Pancreas (tissue), 10 donors: ENCODE data around the gene SCTR. TPM values are rescaled to one million over a fixed set of nuclear protein-coding genes. Genes with fewer than 3 reads are reported as not detected.

Experiments used
- ATAC-seq, 4 donors: fragments of 200-7000 bp; cut with Tn5 transposase; one replicate each; pipeline versions ENCODE4 v1.8.0 to v1.9.1; 2020; ENCODE audit warnings: mild to moderate bottlenecking in 4 of 4, moderate library complexity in 4 of 4
- DNase-seq, 6 donors: peaks; one replicate each; pipeline ENCODE4 v3.0.0-alpha.2; 2020
- FAIRE-seq: peaks from 2 replicates; lab custom pipeline; 2012; peaks lifted over from hg19 to GRCh38; lab: Jason Lieb, UNC
- H3K27ac ChIP-seq, 4 donors: fragments of 200-600 bp; sonication (generic); 1 replicate in 3 of 4; 2 replicates in 1 of 4; pipeline versions ENCODE4 v1.5.0 to v1.8.0; 2020
- H3K27me3 ChIP-seq, 4 donors: fragments of 200-600 bp; one replicate each; pipeline ENCODE4 v1.8.0; 2021
- H3K36me3 ChIP-seq, 3 donors: fragments of 200-600 bp; sonication (generic) in 1 of 3; one replicate each; pipeline versions ENCODE4 v1.5.0 to v1.8.0; 2020 to 2021
- H3K4me1 ChIP-seq, 3 donors: fragments of 200-600 bp; one replicate each; pipeline ENCODE4 v1.8.0; 2021
- H3K4me3 ChIP-seq, 4 donors: fragments of 200-600 bp; sonication (generic) in 2 of 4; one replicate each; pipeline versions ENCODE4 v1.5.0 to v1.8.0; 2020 to 2021
- H3K9me3 ChIP-seq, 4 donors: fragments of 200-600 bp; one replicate each; pipeline ENCODE4 v1.8.0; 2021
- WGBS, 2 donors: extraction: QIAGEN DNeasy Blood & Tissue Kit; methylation state at CpG; one replicate each; pipeline ENCODE4 v1.1.7; 2013; 5-methylcytosine and 5-hydroxymethylcytosine counted together
- intact Hi-C, 3 donors: fragments of 100-400 bp; cut with DNase I; formaldehyde crosslinking; loops; one replicate each; pipeline versions ENCODE4 v1.11.1 to v1.14.2; 2022
- polyA plus RNA-seq, 2 donors: library from polyadenylated mRNA; stranded (reverse); fragments of 200-250 nt; gene quantifications; one replicate each; pipeline ENCODE4 v1.2.3, GENCODE V29; 2013
- total RNA-seq, 6 donors: library from RNA; stranded (reverse); fragmentation: NEBNext Ultra II Directional in 4 of 6; extraction: Animal tissue kit (Norgen Biotek cat#: 25700) in 4 of 6; gene quantifications; one replicate each; pipeline versions ENCODE4 v1.2.1 to v1.2.4, GENCODE V29; 2021 to 2023
- TF ChIP-seq, protein P1 (sequence below), 4 donors: fragments of 200-600 bp; sonication (generic) in 3 of 4; IDR thresholded peaks; one replicate each; pipeline versions ENCODE4 v1.5.0 to v1.8.0; 2021; ENCODE audit warnings: antibody characterized with exemption in 4 of 4
- donor health status: healthy with polysubstance abuse.
- donor health status: DM: no; HTN: no; CAD: no; lungs with moderate emphysema.
- donor health status: DM: no; HTN: no; CAD: no.
- donor health status: control.
- donor health status: control.
- donor health status: Bipolar disorder and iron deficiency.
- donor health status: DM: yes; HTN: yes; CAD: no.
- donor health status: DM: no; HTN: no; CAD: no.
- donor health status: DM: no; HTN: no; CAD: no.
- donor health status: DM: yes; HTN: yes; CAD: no.

The SCTR gene
- total and polyA plus RNA-seq, 8 donors = 31.9 to 1,263 (median 84.7) TPM

DNA sequence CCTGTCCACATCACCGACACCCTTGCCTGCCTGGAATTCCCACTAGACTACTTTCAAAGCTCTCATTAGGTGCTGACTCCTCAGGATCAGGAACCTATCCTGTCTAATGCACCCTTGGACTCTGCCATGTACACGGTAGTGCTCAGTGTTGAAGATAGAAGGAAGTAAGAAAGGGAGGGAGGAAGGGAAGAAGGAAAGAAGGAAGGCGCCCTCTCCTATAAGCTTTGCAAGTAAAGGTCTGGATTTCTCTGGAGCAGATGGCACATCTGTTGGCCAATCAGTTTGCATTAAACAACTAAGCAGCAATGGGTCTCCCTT is 45.3 kb downstream of the SCTR start:
- ATAC-seq (no peak), DNase-seq (no peak), FAIRE-seq (no peak)
- TF ChIP-seq, protein P1, sequence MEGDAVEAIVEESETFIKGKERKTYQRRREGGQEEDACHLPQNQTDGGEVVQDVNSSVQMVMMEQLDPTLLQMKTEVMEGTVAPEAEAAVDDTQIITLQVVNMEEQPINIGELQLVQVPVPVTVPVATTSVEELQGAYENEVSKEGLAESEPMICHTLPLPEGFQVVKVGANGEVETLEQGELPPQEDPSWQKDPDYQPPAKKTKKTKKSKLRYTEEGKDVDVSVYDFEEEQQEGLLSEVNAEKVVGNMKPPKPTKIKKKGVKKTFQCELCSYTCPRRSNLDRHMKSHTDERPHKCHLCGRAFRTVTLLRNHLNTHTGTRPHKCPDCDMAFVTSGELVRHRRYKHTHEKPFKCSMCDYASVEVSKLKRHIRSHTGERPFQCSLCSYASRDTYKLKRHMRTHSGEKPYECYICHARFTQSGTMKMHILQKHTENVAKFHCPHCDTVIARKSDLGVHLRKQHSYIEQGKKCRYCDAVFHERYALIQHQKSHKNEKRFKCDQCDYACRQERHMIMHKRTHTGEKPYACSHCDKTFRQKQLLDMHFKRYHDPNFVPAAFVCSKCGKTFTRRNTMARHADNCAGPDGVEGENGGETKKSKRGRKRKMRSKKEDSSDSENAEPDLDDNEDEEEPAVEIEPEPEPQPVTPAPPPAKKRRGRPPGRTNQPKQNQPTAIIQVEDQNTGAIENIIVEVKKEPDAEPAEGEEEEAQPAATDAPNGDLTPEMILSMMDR (IDR thresholded peaks at IDR 0.05) = no peak
- peaks cover 13 to 19% (median 17%) of the 10 kb centered on the region in 3 donors for H3K4me1 ChIP-seq
- no peaks in the 10 kb centered on the region for H3K36me3 ChIP-seq
- peak overlapping the region in 2 of 4 donors; percentile 66 to 93 for H3K27ac ChIP-seq
- intact Hi-C loops = loop anchor here in 1 of 3 donors (10.0 kb wide), 1 partner anchor 464 kb away; no protein-coding TSS in a partner anchor
- no peaks in the 10 kb centered on the region for H3K27me3 ChIP-seq
- 76 to 84% methylated on average over 3 of the region's 3 CpGs for WGBS, 2 donors
- no peaks in the 10 kb centered on the region for H3K9me3 ChIP-seq
- peak overlapping the region in 2 of 4 donors; percentile 31 to 43 for H3K4me3 ChIP-seq

DNA sequence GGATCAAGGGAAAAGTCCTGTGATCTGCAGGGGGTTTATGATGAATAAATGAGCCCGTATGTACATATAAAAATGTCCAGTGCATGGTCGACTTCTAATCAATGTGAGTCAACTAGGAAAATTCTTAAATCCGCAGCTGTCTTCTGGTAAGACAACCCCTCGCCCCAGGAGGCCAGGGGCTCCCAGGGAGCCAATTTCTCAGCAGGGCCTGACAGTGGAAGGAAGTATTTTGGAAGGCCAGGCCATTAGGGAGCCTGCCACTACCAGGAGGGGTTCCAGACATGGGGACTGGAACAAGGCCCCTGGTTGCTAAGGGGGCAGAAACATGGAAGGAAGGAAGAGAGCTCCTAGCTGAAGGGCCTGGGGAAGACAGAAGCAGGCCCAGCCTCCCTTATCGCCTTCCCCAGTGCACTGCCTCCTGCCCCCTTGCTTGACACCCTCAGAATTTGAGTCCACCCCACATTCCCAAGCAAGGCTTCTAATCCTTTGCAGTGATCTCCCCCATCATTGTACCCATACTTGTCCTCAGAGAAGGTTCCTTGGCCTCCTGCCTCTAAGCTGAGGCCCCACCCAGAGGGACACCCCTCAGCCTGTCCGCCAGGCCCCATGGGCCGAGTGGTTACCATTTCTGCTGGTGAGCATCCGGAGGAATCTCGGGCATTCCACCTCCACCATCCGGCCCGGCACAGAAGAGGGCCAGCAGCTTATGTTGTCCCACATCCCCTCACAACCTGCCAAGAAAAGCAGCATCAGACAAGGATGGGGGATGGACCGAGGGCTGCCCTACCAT is 45.9 kb downstream of the SCTR start:
- peak overlapping the region in 2 of 4 donors; percentile 66 to 93 for H3K27ac ChIP-seq

DNA sequence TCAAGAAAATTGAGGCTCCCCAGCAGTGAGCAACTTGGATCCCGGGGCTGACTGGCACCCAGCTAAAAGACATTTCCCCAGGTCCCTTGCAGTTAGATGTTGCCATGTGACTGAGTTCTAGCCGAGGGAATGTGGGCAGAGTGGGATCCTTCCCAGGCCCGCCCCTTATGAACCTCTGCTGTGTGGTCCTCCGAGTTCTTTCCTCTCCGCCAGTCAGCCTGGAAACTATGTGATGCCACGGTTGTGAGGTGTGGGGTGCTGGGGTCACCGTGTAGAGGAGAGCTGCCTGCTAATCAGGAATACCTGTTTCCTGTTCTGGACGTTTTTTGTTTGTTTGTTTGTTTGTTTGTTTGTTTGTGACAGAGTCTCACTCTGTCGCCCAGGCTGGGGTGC is 47.2 kb downstream of the SCTR start:
- FAIRE-seq (no peak), DNase-seq (no peak), ATAC-seq (no peak)
- H3K27me3 ChIP-seq = no peaks in the 10 kb centered on the region
- peak overlapping the region in 2 of 4 donors; percentile 62 to 93 for H3K27ac ChIP-seq
- intact Hi-C loops = loop anchor here in 1 of 3 donors (2.0 to 10.0 kb wide), 2 partner anchors 70 to 462 kb away; no protein-coding TSS in a partner anchor
- H3K4me1 ChIP-seq = peaks cover 13 to 15% (median 14%) of the 10 kb centered on the region in 3 donors
- WGBS, 2 donors = 57 to 63% methylated on average over 9 of the region's 9 CpGs
- no peaks in the 10 kb centered on the region for H3K36me3 ChIP-seq
- TF ChIP-seq, protein P1 (IDR thresholded peaks at IDR 0.05) = no peak
- no peaks in the 10 kb centered on the region for H3K9me3 ChIP-seq
- peak overlapping the region in 2 of 4 donors; percentile 31 to 43 for H3K4me3 ChIP-seq

More for the DNA sequence above, 45.9 kb downstream of the SCTR start:
- TF ChIP-seq, protein P1 (IDR thresholded peaks at IDR 0.05) = no peak
- 72 to 74% methylated on average over 12 of the region's 12 CpGs for WGBS, 2 donors
- no peaks in the 10 kb centered on the region for H3K27me3 ChIP-seq
- no peaks in the 10 kb centered on the region for H3K36me3 ChIP-seq
- DNase-seq (no peak), ATAC-seq (no peak), FAIRE-seq (no peak)
- peak overlapping the region in 2 of 4 donors; percentile 31 to 43 for H3K4me3 ChIP-seq
- intact Hi-C loops = loop anchor here in 1 of 3 donors (10.0 kb wide), 1 partner anchor 464 kb away; no protein-coding TSS in a partner anchor
- peaks cover 13 to 15% (median 14%) of the 10 kb centered on the region in 3 donors for H3K4me1 ChIP-seq
- no peaks in the 10 kb centered on the region for H3K9me3 ChIP-seq

GRCh38 chr2:119476301-119477112 is 47.8 kb downstream of the SCTR start:
- peak overlapping the region in 2 of 4 donors; percentile 62 to 93 for H3K27ac ChIP-seq
- DNase-seq (peak in 5 of 6 donors; percentile 61 to 80 (median 73)), ATAC-seq (peak; percentile 64 to 88 (median 82)), FAIRE-seq (no peak)
- intact Hi-C loops = loop anchor here in 1 of 3 donors (2.0 to 10.0 kb wide), 2 partner anchors 70 to 462 kb away; no protein-coding TSS in a partner anchor
- peak overlapping the region in 2 of 4 donors; percentile 31 to 43 for H3K4me3 ChIP-seq
- 19 to 20% methylated on average over 20 of the region's 20 CpGs for WGBS, 2 donors
- H3K36me3 ChIP-seq = no peaks in the 10 kb centered on the region
- TF ChIP-seq, protein P1 (IDR thresholded peaks at IDR 0.05) = peak; percentile 93 to 98 (median 95)
- H3K4me1 ChIP-seq = peaks cover 12 to 15% (median 13%) of the 10 kb centered on the region in 3 donors
- no peaks in the 10 kb centered on the region for H3K27me3 ChIP-seq
- no peaks in the 10 kb centered on the region for H3K9me3 ChIP-seq
